Measurements from ENCODE around the gene TBC1D1. TPM values are rescaled to one million over a fixed set of nuclear protein-coding genes. Genes with fewer than 3 reads are reported as not detected.

TBC1D1 gene
- total RNA-seq, 1 experiment from 2014 or later: 56.0 TPM

GRCh38 chr4:38037612-38038011 is 146.7 kb downstream of the TBC1D1 start:
- no peaks in the 10 kb centered on the region for H3K36me3 ChIP-seq (ENCODE audit: control insufficient read depth, insufficient read depth, low read length)
- ATAC-seq: no peak
- POLR2A ChIA-PET: no interaction called here
- H3K27me3 ChIP-seq (ENCODE audit: control insufficient read depth, insufficient read depth, low read length): no peaks in the 10 kb centered on the region
- BruUV-seq (replicated peaks): no TSS peak
- intact Hi-C loops (cut with micrococcal nuclease; ENCODE audit: unreplicated experiment): loop anchor here (10.0 kb wide), 2 partner anchors 233 to 583 kb away; a partner anchor contains a TSS
- H3K4me3 ChIP-seq (ENCODE audit: low read depth in 2 of 2, low read length in 2 of 2): no peak overlapping the region
- H3K4me1 ChIP-seq (ENCODE audit: control insufficient read depth, insufficient read depth, low read length): no peaks in the 10 kb centered on the region
- no peak for TF ChIP-seq REST (IDR thresholded peaks at IDR 0.05; ENCODE audit: insufficient read depth in 1 of 2, low read depth in 2 of 2, low read length in 1 of 2)
- no peak for TF ChIP-seq SIN3A (IDR thresholded peaks at IDR 0.05; ENCODE audit: borderline replicate concordance, insufficient read depth, low read depth, low read length)
- TF ChIP-seq TCF7L2 (IDR thresholded peaks at IDR 0.05; ENCODE audit: low read depth, low read length): no peak
- TF ChIP-seq POLR2AphosphoS5 (IDR thresholded peaks at IDR 0.05; ENCODE audit: low read depth, low read length): no peak
- no peak for TF ChIP-seq CTCF (IDR thresholded peaks at IDR 0.05)
- DNase-seq (ENCODE audit: low read depth, low spot score): no peak
- CTCF ChIA-PET: no interaction called here
- H3K9me3 ChIP-seq (ENCODE audit: control insufficient read depth, insufficient read depth, low read depth, low read length): no peaks in the 10 kb centered on the region
- H3K27ac ChIP-seq (ENCODE audit: low read length): no peak overlapping the region
- in situ Hi-C loops (cut with HindIII; ENCODE audit: low pct_unique_long_range_greater_than_20kb, low sequenced_read_pairs): no loop called here

- intact Hi-C loops (cut with micrococcal nuclease; ENCODE audit: unreplicated experiment) (no loop called here), in situ Hi-C loops (cut with HindIII; ENCODE audit: low pct_unique_long_range_greater_than_20kb, low sequenced_read_pairs) (no loop called here)
- DNase-seq (ENCODE audit: low read depth, low spot score): no peak
- no TSS peak for BruUV-seq (replicated peaks)
- TF ChIP-seq REST (IDR thresholded peaks at IDR 0.05; ENCODE audit: insufficient read depth in 1 of 2, low read depth in 2 of 2, low read length in 1 of 2) (no peak), POLR2AphosphoS5 (IDR thresholded peaks at IDR 0.05; ENCODE audit: low read depth, low read length) (no peak), CTCF (IDR thresholded peaks at IDR 0.05) (no peak), SIN3A (IDR thresholded peaks at IDR 0.05; ENCODE audit: borderline replicate concordance, insufficient read depth, low read depth, low read length) (no peak), TCF7L2 (IDR thresholded peaks at IDR 0.05; ENCODE audit: low read depth, low read length) (no peak)
- ATAC-seq: no peak
- Histone ChIP-seq H3K27ac (ENCODE audit: low read length) (no peak overlapping the region), H3K36me3 (ENCODE audit: control insufficient read depth, insufficient read depth, low read length) (no peaks in the 10 kb centered on the region), H3K4me3 (ENCODE audit: low read depth in 2 of 2, low read length in 2 of 2) (no peak overlapping the region), H3K4me1 (ENCODE audit: control insufficient read depth, insufficient read depth, low read length) (no peaks in the 10 kb centered on the region), H3K9me3 (ENCODE audit: control insufficient read depth, insufficient read depth, low read depth, low read length) (no peaks in the 10 kb centered on the region), H3K27me3 (ENCODE audit: control insufficient read depth, insufficient read depth, low read length) (no peaks in the 10 kb centered on the region)
- POLR2A ChIA-PET: no interaction called here
- CTCF ChIA-PET: no interaction called here
These were observed 149.7 kb downstream of the TBC1D1 start for GRCh38 chr4:38040619-38041018.
